Activated T-helper 17 cell treated with anti-CD3 and anti-CD28 coated beads, Interleukin-2, amount 50 U/mL, for 72 hours (primary cell): ENCODE measurements around the gene BBS9. TPM values are rescaled to one million over a fixed set of nuclear protein-coding genes. Genes with fewer than 3 reads are reported as not detected.

Source experiments
- ATAC-seq: fragments of 150-1000 bp; cut with Tn5 transposase; replicated peaks from 2 replicates; pipeline ENCODE4 v1.10.0; 2021; ENCODE audit warnings: mild to moderate bottlenecking, moderate library complexity
- H3K27ac Mint-ChIP-seq: one replicate; pipeline ENCODE4 v1.8.0; 2022; ENCODE audit warnings: mixed read lengths
- H3K27me3 Mint-ChIP-seq: one replicate; pipeline ENCODE4 v1.8.0; 2022; ENCODE audit warnings: mixed read lengths
- H3K36me3 Mint-ChIP-seq: one replicate; pipeline ENCODE4 v1.8.0; 2022; ENCODE audit warnings: low read depth, mild to moderate bottlenecking, mixed read lengths
- H3K4me1 Mint-ChIP-seq: one replicate; pipeline ENCODE4 v1.8.0; 2022; ENCODE audit warnings: mixed read lengths
- H3K4me3 Mint-ChIP-seq: one replicate; pipeline ENCODE4 v1.8.0; 2022; ENCODE audit warnings: mild to moderate bottlenecking, mixed read lengths
- H3K9me3 Mint-ChIP-seq: one replicate; pipeline ENCODE4 v1.8.0; 2022; ENCODE audit warnings: mixed read lengths
- total RNA-seq, 2 donors: library from RNA; stranded (reverse); gene quantifications; one replicate each; pipeline ENCODE4 v1.2.3, GENCODE V29; 2022

BBS9 gene
- total RNA-seq, 2 donors from 2014 or later, result 11.3 to 14.4 TPM

DNA sequence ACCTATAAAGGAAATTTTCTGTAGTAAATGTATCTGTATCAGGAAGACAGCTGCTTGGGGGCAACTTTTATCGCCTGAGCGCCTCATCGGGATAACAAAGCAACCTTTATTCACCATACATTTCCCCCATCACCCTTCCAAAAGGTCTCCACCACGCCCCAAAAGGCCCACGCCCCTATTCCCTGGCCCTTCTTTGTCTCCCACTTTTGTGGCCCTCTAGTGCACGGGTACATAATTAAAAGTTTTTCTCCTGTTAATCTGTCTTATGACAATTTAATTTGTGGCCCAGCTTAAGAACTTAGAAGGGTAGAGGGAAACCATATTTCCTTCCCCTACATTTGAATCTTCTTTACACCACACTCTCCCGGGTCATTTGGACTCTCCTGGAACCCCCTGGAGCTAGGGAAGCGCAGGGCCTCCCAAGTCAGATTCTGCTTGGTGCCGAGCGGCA is 20.8 kb upstream of the BBS9 start:
- peaks cover 3% of the 10 kb centered on the region for H3K27me3 Mint-ChIP-seq
- H3K27ac Mint-ChIP-seq, result peak overlapping the region; percentile 94
- peaks cover 8% of the 10 kb centered on the region for H3K36me3 Mint-ChIP-seq
- ATAC-seq, result peak; percentile 5
- H3K4me1 Mint-ChIP-seq, result peaks cover 24% of the 10 kb centered on the region
- no peaks in the 10 kb centered on the region for H3K9me3 Mint-ChIP-seq
- peak overlapping the region; percentile 98 for H3K4me3 Mint-ChIP-seq

DNA sequence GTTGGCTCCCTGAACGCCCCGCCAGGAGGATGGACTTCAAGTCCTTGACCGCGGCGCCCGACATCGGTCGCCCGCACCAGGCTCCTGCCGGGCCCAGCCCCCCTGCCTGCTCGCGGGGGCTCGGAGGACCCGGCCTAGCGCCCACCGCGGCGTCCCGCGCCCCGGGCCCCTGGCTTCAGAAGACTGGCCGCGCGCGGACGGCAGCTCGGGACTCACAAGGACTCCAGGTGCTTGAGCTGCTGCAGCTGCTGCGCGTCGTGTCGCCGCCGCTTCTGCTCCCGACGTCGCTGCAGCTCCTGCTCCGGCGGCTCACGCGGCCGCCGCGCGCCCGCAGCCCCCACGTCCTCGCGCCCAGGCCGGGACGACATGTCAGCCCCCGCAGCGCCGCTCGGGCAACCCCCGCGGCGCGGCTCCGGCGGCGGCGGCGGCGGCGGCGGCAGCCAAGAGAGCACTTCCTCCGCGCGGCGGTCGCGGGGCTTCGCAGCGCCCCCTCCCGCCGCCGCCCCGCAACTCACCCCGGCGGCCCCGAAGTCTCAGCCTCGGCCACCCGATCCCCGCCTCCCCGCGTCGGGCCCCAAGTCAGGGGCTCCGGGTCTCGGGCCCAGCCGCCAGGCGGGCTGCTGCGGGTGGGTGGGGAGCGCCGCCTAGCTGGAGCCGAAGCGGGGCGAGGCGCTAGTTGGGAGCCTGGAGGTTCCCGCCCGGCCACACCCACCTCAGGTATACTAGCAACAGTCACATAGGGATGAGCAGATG is 20.2 kb upstream of the BBS9 start, which contains the start of gene RP9:
TSS of gene RP9 (minus strand) at position 400 of the 753 bp plus-strand sequence. CDS start at position 368, 32 bp downstream.
- Mint-ChIP-seq H3K9me3 (no peaks in the 10 kb centered on the region), H3K36me3 (peaks cover 2% of the 10 kb centered on the region), H3K4me1 (peaks cover 24% of the 10 kb centered on the region), H3K27me3 (peaks cover 3% of the 10 kb centered on the region), H3K27ac (peak within 1 kb of the TSS; percentile 94), H3K4me3 (peak within 1 kb of the TSS; percentile 98)
- peak; percentile 89 for ATAC-seq

DNA sequence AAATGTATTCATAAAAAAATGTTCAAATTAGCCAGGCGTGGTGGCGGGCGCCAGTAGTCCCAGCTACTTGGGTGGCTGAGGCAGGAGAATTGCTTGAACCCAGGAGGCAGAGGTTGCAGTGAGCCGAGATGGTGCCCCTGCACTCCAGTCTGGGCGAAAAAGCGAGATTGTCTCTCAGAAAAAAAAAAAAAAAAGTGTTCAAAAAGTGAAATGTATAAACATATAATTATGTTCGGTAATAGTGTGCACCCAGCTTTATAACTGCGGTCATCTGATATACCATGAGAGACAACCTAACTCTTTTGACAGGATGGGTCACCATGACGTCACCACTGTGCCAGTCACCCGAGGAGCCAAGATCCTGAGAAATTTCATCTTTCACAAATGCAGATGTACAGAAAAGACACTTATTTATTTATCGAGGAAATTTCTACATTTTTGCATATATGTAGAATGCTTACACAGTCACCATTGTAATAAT is 19.6 kb upstream of the BBS9 start:
- peak overlapping the region; percentile 28 for H3K27ac Mint-ChIP-seq
- H3K27me3 Mint-ChIP-seq, result peaks cover 4% of the 10 kb centered on the region
- no peaks in the 10 kb centered on the region for H3K36me3 Mint-ChIP-seq
- no peak for ATAC-seq
- H3K4me1 Mint-ChIP-seq, result peaks cover 21% of the 10 kb centered on the region
- no peaks in the 10 kb centered on the region for H3K9me3 Mint-ChIP-seq
- H3K4me3 Mint-ChIP-seq, result peak overlapping the region; percentile 62

DNA sequence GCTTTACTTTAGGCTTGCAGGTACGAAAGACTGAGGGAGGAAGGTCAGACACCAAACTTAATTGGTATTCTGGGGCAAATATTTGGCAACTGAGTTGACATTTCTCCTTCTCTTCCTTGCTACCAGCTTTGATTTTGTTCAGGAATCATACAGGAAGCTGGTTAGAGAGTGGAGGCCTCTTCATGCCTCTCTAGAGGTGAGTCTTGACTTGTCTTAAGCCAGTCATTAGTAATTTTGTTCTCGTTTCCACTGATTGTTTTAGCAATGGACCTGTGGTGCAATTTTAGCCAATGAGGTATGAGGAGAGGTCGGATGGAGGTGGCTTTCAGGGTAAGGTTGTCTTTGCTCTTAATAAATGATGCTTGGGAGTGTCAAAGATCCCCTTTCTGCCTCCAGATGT is 17.8 kb upstream of the BBS9 start:
- Mint-ChIP-seq H3K9me3 (no peaks in the 10 kb centered on the region), H3K27me3 (peaks cover 8% of the 10 kb centered on the region), H3K36me3 (no peaks in the 10 kb centered on the region), H3K27ac (no peak overlapping the region), H3K4me1 (peaks cover 17% of the 10 kb centered on the region), H3K4me3 (no peak overlapping the region)
- no peak for ATAC-seq

DNA sequence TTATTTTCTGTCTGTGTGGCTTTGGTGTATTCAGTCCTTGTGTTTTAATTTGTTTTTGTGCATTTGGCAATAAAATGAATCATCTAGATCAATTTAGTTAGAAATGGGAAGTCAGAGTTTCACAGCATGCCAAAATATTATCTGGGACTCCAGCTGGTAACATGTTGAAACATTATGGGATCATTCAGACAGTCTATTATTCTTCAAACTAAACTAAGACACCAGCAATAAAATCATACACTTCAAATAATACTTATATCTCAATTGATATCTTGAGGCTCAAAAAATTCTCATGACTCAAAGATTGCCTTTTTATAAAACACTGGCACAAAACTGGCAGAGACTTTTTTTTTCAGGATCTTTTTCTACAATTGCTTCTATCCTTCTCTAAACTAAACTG is 14.4 kb upstream of the BBS9 start:
- Mint-ChIP-seq H3K9me3 (peaks cover 3% of the 10 kb centered on the region), H3K36me3 (no peaks in the 10 kb centered on the region), H3K4me3 (no peak overlapping the region), H3K4me1 (no peaks in the 10 kb centered on the region), H3K27ac (no peak overlapping the region), H3K27me3 (peaks cover 12% of the 10 kb centered on the region)
- no peak for ATAC-seq

DNA sequence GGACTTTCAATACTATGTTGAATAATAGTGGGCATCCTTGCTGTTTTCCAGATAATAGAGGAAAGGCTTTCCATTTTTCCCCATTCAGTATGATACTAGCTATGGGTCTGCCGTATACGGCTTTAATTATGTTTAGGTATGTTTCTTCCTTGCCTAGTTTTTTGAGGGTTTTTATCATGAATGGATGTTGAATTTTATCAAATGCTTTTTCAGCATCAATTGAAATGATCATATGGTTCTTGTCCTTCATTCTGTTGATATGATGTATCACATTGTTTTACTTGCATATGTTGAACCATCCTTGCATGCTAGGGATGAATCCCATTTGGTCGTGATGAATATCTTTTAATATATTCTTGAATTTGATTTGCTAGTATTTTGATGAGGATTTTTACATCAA is 11.0 kb upstream of the BBS9 start:
- H3K36me3 Mint-ChIP-seq, result no peaks in the 10 kb centered on the region
- no peaks in the 10 kb centered on the region for H3K4me1 Mint-ChIP-seq
- H3K27ac Mint-ChIP-seq, result no peak overlapping the region
- peaks cover 15% of the 10 kb centered on the region for H3K27me3 Mint-ChIP-seq
- no peak for ATAC-seq
- H3K9me3 Mint-ChIP-seq, result peaks cover 3% of the 10 kb centered on the region
- H3K4me3 Mint-ChIP-seq, result no peak overlapping the region

DNA sequence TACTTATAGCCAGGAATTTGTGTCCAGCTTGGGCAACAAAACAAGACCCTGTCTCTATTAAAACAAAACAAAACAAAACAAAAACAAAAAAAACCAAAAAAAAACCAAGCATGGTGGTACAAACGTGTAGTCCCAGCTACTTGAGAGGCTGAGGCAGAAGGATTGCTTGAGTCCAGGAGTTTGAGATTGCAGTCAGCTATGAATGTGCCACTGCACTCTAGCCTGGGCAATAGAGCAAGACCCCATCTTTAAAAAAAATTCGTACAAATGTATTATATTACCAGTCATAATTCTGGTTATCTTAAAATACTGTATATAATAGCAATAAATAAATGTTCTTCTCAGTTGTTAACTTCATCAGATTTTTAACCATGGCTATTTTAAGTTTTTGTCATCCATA is 2.3 kb upstream of the BBS9 start:
- H3K9me3 Mint-ChIP-seq, result no peaks in the 10 kb centered on the region
- no peak overlapping the region for H3K4me3 Mint-ChIP-seq
- H3K27me3 Mint-ChIP-seq, result peaks cover under 1% of the 10 kb centered on the region
- ATAC-seq, result no peak
- no peaks in the 10 kb centered on the region for H3K36me3 Mint-ChIP-seq
- peaks cover 6% of the 10 kb centered on the region for H3K4me1 Mint-ChIP-seq
- no peak overlapping the region for H3K27ac Mint-ChIP-seq

DNA sequence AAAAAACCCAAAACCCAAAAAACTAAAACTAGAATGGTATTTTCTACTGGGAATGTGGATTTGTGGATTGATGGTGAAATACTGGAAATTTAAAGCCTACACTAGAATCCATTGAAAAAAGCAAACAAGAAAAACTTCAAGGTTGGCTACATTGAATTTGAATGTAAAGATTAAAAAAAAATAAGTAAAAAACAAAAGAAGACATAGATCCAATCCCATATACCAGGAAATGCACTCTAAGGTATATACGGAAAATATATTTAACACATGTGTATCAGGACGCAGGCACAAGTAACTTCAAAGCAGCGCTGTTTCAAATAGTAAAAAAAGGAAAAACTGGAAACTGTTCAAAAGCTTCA is 754 bp upstream of the BBS9 start:
- no peak for ATAC-seq
- Mint-ChIP-seq H3K36me3 (no peaks in the 10 kb centered on the region), H3K27me3 (no peaks in the 10 kb centered on the region), H3K9me3 (no peaks in the 10 kb centered on the region), H3K4me1 (peaks cover 6% of the 10 kb centered on the region), H3K27ac (peak overlapping the region; percentile 90), H3K4me3 (peak overlapping the region; percentile 95)

DNA sequence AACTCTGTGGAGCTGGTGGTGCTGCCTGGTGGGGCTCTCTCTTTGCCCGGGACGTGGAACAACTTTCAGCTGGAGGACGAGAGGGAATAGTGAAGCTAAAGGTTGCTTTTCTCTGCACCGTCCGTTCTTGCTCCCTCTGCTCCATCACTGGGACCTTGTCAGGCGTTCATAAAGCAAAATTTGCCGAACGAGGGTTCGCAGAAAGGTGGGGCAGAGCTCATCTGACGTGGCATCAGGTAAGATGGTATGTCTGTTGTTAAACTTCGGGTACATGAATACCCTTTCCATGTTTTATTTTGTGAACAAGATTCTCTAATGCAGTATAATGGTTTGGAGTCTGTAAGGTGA is 416 bp downstream of the BBS9 start:
- H3K9me3 Mint-ChIP-seq, result no peaks in the 10 kb centered on the region

DNA sequence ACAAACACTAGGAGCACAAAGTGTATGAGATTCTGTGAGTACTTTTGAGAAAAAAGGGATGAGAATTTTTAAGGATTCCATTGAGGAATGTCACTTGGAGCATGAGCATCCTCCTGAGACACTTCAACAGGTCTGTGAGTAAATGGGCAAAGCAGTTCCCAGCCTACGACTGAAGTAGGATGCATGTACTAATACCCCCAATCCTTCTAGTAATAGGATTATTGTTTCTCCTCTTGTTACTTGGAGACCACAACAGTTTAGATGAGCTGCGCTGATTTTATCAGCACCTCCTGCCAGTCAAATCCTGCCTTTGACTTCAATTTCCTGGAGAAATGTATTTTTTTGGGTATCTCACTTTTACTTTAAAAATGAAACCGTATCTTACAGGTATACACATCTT is 820 bp downstream of the BBS9 start:
- H3K9me3 Mint-ChIP-seq, result no peaks in the 10 kb centered on the region
- H3K27me3 Mint-ChIP-seq, result no peaks in the 10 kb centered on the region
- peak overlapping the region; percentile 90 for H3K27ac Mint-ChIP-seq
- ATAC-seq, result no peak
- H3K4me1 Mint-ChIP-seq, result peaks cover 6% of the 10 kb centered on the region
- H3K4me3 Mint-ChIP-seq, result peak overlapping the region; percentile 95
- H3K36me3 Mint-ChIP-seq, result no peaks in the 10 kb centered on the region

More for the DNA sequence above, 416 bp downstream of the BBS9 start:
- ATAC-seq, result no peak
- Mint-ChIP-seq H3K4me3 (peak overlapping the region; percentile 95), H3K27me3 (no peaks in the 10 kb centered on the region), H3K27ac (peak overlapping the region; percentile 90), H3K36me3 (no peaks in the 10 kb centered on the region), H3K4me1 (peaks cover 6% of the 10 kb centered on the region)

DNA sequence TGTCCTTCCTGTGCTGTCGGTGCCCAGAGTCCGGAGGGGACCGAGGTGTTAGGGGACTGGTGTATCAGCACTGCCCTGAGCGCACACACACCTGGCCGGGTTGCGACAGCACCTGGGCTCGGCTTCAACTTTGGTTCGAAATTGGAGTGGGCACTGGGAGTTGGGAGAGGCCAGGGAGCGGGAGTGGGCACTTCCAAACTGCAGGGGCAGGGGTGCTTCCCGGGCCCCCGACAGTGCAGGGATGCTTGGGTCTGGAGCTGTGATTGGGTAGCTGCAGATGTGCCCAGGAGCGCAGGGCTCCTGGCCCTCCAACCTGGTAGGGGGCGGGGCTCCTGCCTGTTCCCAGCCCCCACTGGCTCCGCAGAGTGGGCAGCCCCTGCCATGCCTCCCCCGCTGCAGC is 7.7 kb downstream of the BBS9 start:
- no peaks in the 10 kb centered on the region for H3K27me3 Mint-ChIP-seq

DNA sequence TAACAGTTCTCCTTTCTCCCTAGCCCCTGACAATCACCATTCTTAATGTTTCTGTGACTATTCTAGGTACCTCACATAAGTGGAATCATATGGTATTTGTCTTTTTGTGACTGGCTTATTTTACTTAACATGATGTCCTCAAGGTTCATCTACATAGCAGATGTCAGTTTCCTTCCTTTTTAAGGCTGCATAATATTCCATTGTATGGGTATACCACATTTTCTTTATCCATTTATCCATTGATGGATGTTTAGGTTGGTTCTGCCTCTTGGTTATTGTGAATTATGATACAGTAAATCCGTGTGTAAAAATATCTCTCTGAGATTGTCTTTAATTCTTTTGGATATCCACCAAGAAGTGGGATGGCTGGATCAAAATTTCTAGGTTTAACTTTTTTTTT is 13.2 kb downstream of the BBS9 start:
- ATAC-seq, result no peak
- Mint-ChIP-seq H3K36me3 (peaks cover 5% of the 10 kb centered on the region), H3K9me3 (no peaks in the 10 kb centered on the region), H3K27ac (no peak overlapping the region), H3K4me1 (no peaks in the 10 kb centered on the region), H3K27me3 (no peaks in the 10 kb centered on the region), H3K4me3 (no peak overlapping the region)

More for the DNA sequence above, 7.7 kb downstream of the BBS9 start:
- Mint-ChIP-seq H3K4me1 (no peaks in the 10 kb centered on the region), H3K36me3 (no peaks in the 10 kb centered on the region), H3K9me3 (no peaks in the 10 kb centered on the region), H3K27ac (no peak overlapping the region), H3K4me3 (no peak overlapping the region)
- ATAC-seq, result no peak

DNA sequence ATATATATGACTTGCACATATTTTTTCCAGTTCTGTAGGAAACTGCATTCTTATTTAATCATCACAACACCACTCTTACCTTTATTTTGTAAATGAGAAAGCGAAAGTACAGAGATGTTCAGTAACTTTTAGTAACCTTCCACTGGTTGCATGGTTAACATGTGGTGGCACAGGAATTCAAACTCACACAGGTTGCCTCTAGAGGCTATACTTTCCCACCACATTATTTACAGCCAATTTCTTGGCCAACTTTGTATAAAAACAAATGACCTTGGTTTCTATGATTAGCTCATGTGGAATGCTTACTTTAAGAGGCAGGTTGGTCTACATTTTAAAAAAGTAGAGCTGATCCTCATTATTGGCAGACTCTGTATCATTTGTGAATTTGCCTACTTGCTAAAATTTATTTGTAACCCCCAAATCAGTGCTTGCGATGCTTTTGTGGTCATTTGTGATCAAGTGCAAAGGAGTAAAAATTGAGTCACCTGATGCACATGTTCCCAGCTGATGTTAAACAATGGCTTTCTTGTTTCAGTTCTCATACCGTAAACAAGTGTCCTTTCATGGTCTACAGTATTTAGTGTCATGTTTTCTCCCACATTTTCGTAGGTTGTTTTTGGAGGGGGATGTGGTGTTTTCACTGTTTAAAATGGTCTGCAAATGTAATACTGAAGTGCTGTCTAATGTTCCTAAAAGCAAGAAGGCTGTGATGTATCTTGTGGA is 14.8 kb downstream of the BBS9 start:
- Mint-ChIP-seq H3K4me1 (no peaks in the 10 kb centered on the region), H3K36me3 (peaks cover 5% of the 10 kb centered on the region), H3K9me3 (no peaks in the 10 kb centered on the region), H3K4me3 (no peak overlapping the region), H3K27ac (no peak overlapping the region), H3K27me3 (no peaks in the 10 kb centered on the region)
- no peak for ATAC-seq

DNA sequence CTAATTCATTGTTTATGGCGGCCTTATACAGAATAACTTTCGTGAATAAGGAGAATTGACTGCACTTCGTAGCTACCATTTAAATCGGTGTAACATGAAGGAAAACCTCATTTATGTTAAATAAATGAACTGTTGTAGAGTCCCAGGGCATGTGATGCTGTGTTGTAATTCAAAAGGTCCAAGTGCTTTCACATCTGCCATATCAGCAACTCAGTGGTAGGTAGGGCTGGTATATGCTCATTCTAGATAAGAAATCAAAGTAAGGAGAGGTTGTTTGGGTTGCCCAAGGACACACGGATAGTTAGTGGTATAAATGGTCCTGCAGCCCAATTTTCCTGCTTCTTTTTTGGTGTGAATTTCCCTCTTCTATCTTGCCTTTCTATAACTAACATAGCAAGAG is 15.8 kb downstream of the BBS9 start:
- no peak overlapping the region for H3K4me3 Mint-ChIP-seq
- ATAC-seq, result no peak
- no peaks in the 10 kb centered on the region for H3K4me1 Mint-ChIP-seq
- no peak overlapping the region for H3K27ac Mint-ChIP-seq
- peaks cover 5% of the 10 kb centered on the region for H3K36me3 Mint-ChIP-seq
- no peaks in the 10 kb centered on the region for H3K27me3 Mint-ChIP-seq
- H3K9me3 Mint-ChIP-seq, result no peaks in the 10 kb centered on the region

DNA sequence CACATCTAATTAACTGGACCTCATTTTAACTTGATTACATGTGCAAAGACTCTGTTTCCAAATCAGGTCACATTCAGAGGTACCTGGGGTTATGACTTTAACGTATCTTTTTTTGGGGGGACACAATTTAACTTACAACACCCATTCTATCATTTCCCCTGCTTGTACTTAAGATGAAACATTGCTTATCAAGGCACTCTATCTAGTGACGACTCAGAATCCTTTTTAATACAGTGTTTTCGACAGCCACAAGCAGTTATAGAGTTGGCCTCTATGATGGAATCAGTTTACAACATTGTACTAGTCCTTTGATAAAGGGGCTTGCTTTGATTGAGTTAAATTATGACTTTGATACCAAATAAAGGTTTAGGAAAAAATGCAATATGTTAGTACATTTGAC is 22.7 kb downstream of the BBS9 start:
- peaks cover 22% of the 10 kb centered on the region for H3K36me3 Mint-ChIP-seq

More for the DNA sequence above, 22.7 kb downstream of the BBS9 start:
- no peak for ATAC-seq
- Mint-ChIP-seq H3K4me3 (no peak overlapping the region), H3K4me1 (no peaks in the 10 kb centered on the region), H3K27ac (no peak overlapping the region), H3K27me3 (no peaks in the 10 kb centered on the region), H3K9me3 (no peaks in the 10 kb centered on the region)
